T-cell (primary cell): ENCODE data around the gene FMO2. TPM values are rescaled to one million over a fixed set of nuclear protein-coding genes. Genes with fewer than 3 reads are reported as not detected.

Experiments
- ATAC-seq, 4 experiments: fragments of 200-7000 bp in 3 of 4; fragments of 150-1000 bp in 1 of 4; cut with Tn5 transposase; replicated peaks in 1 of 4; 1 replicate in 3 of 4; 2 replicates in 1 of 4; pipeline ENCODE4 v1.10.0; 2021; ENCODE audit warnings: moderate library complexity in 3 of 4, mild to moderate bottlenecking in 2 of 4, moderate number of reproducible peaks in 1 of 4
- CTCF ChIA-PET, 2 donors: fragments of 300-600 bp; sonication (Branson Sonifier 250); formaldehyde crosslinking; loops; one replicate each; lab custom pipeline; 2022; ENCODE audit warnings: antibody characterized with exemption in 2 of 2; lab: Charles Lee
- POLR2A ChIA-PET, 2 donors: fragments of 300-600 bp; sonication (Branson Sonifier 250); formaldehyde crosslinking; loops; one replicate each; lab custom pipeline; 2022; ENCODE audit warnings: antibody characterized with exemption in 2 of 2; lab: Charles Lee
- DNase-seq, 35 experiments: peaks; one replicate each; pipeline versions ENCODE4 v3.0.0 to v3.0.0-alpha.2; 2013 to 2023
- H3K27ac ChIP-seq: one replicate; pipeline ENCODE4 v1.5.1; 2013; ENCODE audit warnings: low read length
- H3K27me3 ChIP-seq, 2 experiments: replicated peaks in 1 of 2; 1 replicate in 1 of 2; 2 replicates in 1 of 2; pipeline versions ENCODE4 v1.6.1 to v1.7.0; 2013; ENCODE audit warnings: low read length in 1 of 2, mixed read lengths in 1 of 2; ENCODE audit not compliant: control insufficient read depth in 2 of 2, insufficient read depth in 2 of 2; ENCODE audit errors: extremely low read depth in 1 of 2
- H3K36me3 ChIP-seq, 2 donors: 1 replicate in 1 of 2; 2 replicates in 1 of 2; pipeline versions ENCODE4 v1.6.1 to v1.7.0; 2013; ENCODE audit warnings: low read length in 1 of 2; ENCODE audit not compliant: control insufficient read depth in 2 of 2, insufficient read depth in 1 of 2; ENCODE audit errors: extremely low read depth in 1 of 2
- H3K4me1 ChIP-seq, 2 experiments: 1 replicate in 1 of 2; 2 replicates in 1 of 2; pipeline versions ENCODE4 v1.6.1 to v1.7.0; 2013; ENCODE audit warnings: low read length in 2 of 2, mixed read lengths in 1 of 2; ENCODE audit not compliant: insufficient read depth in 2 of 2, control insufficient read depth in 1 of 2; ENCODE audit errors: extremely low read depth in 1 of 2
- H3K4me3 ChIP-seq, 2 donors: 1 replicate in 1 of 2; 2 replicates in 1 of 2; pipeline versions ENCODE4 v1.5.1 to v1.7.0; 2013; ENCODE audit warnings: mild to moderate bottlenecking in 2 of 2, low read length in 1 of 2, moderate library complexity in 1 of 2; ENCODE audit not compliant: control insufficient read depth in 1 of 2; ENCODE audit errors: extremely low read depth in 1 of 2
- H3K9me3 ChIP-seq: 2 replicates; pipeline ENCODE4 v1.7.0; 2013
- H3K27ac Mint-ChIP-seq, 2 donors: one replicate each; pipeline ENCODE4 v1.8.0; 2020 to 2021; ENCODE audit warnings: mild to moderate bottlenecking in 2 of 2, mixed read lengths in 2 of 2
- H3K27me3 Mint-ChIP-seq, 2 donors: one replicate each; pipeline ENCODE4 v1.8.0; 2021 to 2022; ENCODE audit warnings: mixed read lengths in 2 of 2
- H3K36me3 Mint-ChIP-seq: one replicate; pipeline ENCODE4 v1.8.0; 2021; ENCODE audit warnings: mixed read lengths
- H3K4me1 Mint-ChIP-seq, 3 donors: one replicate each; pipeline ENCODE4 v1.8.0; 2020 to 2022; ENCODE audit warnings: mixed read lengths in 3 of 3, mild to moderate bottlenecking in 1 of 3
- H3K4me3 Mint-ChIP-seq, 3 donors: one replicate each; pipeline ENCODE4 v1.8.0; 2020 to 2022; ENCODE audit warnings: mild to moderate bottlenecking in 3 of 3, mixed read lengths in 3 of 3, moderate library complexity in 3 of 3
- H3K9me3 Mint-ChIP-seq, 3 donors: one replicate each; pipeline ENCODE4 v1.8.0; 2020 to 2022; ENCODE audit warnings: mixed read lengths in 3 of 3
- WGBS: methylation state at CpG from one replicate; pipeline ENCODE4 v1.1.5; 2013; ENCODE audit warnings: missing lambda C conversion rate; ENCODE audit not compliant: insufficient coverage; 5-methylcytosine and 5-hydroxymethylcytosine counted together
- total RNA-seq, 35 experiments: library from RNA in 6 of 35; stranded (reverse) in 6 of 35; fragments of 120-200 nt in 1 of 35; gene quantifications; one replicate each; pipeline versions ENCODE4 v1.2.1 to v1.2.4 and lab custom pipeline; 2013 to 2026

FMO2 gene
- total RNA-seq, 5 donors from 2014 or later (not counting 1 experiment from before 2014, with no cell fraction given) = 0.38 to 0.82 (median 0.70) TPM; not detected in 2

DNA sequence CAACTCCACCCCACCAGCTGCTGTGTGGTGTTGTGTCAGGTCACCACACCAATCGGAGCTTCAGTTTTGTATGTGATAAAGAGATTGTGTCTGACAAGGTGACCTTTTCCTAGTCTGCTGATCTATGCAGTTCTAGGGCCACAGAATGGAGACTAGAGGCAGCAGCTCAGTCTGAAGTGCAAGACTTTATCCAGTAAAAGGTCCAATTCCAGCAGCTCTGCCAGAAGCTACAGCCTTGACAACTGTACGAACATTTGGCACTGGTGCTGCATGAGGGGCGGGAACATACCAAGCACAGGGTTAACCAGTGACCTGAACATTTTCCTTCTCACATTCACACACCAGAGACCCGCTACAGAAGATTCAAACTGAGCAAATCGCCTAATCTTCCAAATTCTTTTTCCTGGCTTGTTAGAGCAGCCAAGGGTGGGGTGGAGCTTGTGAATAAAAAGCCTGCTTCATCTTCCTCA, 72.5 kb downstream of the FMO2 start:
- Histone ChIP-seq H3K36me3 (no peaks in the 10 kb centered on the region), H3K4me3 (no peak overlapping the region), H3K27ac (no peak overlapping the region), H3K9me3 (no peaks in the 10 kb centered on the region), H3K4me1 (peaks cover 0 to under 1% of the 10 kb centered on the region in 2 experiments), H3K27me3 (peaks cover 2 to 23% of the 10 kb centered on the region in 2 experiments)
- no peak for DNase-seq
- H3K27ac Mint-ChIP-seq = no peak overlapping the region
- H3K27me3 Mint-ChIP-seq = peaks cover 26% of the 10 kb centered on the region in 2 donors
- WGBS = 86% methylated on average over 1 of the region's 5 CpGs
- ChIA-PET CTCF (no interaction called here), POLR2A (no interaction called here)
- H3K4me1 Mint-ChIP-seq = peaks cover 0 to 4% (median 1%) of the 10 kb centered on the region in 3 donors
- ATAC-seq = no peak
- no peaks in the 10 kb centered on the region for H3K36me3 Mint-ChIP-seq
- no peak overlapping the region for H3K4me3 Mint-ChIP-seq
- H3K9me3 Mint-ChIP-seq = no peaks in the 10 kb centered on the region

DNA sequence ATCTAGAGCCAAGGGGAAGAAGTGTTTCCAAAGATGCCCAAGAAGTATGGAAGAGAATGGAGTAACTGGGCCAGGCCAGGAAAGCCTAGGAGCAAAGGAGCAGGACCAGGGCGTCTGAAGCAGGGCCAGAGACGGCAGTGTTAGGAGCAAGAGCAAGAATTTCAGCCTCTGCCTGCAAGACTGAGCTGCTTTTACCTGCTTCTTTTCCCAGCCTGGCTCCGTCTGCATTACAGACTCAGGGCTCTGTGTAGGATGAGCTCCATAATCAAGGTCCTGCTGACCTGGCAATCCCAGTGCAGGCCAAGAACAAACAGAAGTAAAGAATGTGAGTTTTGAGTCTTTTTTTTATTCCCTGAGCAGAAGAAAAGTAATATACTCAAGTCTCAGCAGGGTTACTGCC, 73.3 kb downstream of the FMO2 start:
- H3K9me3 ChIP-seq = no peaks in the 10 kb centered on the region
- DNase-seq = no peak
- no peak overlapping the region for H3K4me3 Mint-ChIP-seq
- H3K36me3 ChIP-seq = no peaks in the 10 kb centered on the region
- POLR2A ChIA-PET = no interaction called here
- CTCF ChIA-PET = no interaction called here
- H3K36me3 Mint-ChIP-seq = no peaks in the 10 kb centered on the region
- peaks cover 19 to 20% of the 10 kb centered on the region in 2 donors for H3K27me3 Mint-ChIP-seq
- no peak for ATAC-seq
- peaks cover 2 to 19% of the 10 kb centered on the region in 2 experiments for H3K27me3 ChIP-seq
- H3K4me1 ChIP-seq = no peaks in the 10 kb centered on the region
- no peaks in the 10 kb centered on the region for H3K4me1 Mint-ChIP-seq
- H3K9me3 Mint-ChIP-seq = no peaks in the 10 kb centered on the region
- H3K4me3 ChIP-seq = no peak overlapping the region
- WGBS = 66% methylated on average over 2 of the region's 3 CpGs
- no peak overlapping the region for H3K27ac ChIP-seq
- H3K27ac Mint-ChIP-seq = no peak overlapping the region

DNA sequence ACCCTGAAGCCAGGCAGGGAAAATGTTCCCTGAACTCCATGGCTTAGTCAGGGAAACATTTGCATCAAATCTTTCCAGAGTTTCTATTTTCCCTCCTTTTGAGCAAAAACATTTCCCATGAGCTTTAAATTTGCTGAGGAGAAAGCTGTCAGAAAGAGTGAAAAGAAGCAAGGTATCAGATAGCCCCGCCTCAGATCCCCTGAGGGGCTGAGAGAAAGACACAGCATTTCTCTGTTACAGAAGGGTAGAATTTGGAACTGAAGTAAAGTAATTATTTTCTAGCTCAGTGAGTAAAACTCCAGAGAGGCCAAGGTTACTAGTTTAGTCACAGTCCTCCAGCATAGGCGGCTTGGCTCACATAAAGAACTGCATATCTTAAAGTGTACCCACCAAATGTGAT, 73.8 kb downstream of the FMO2 start:
- H3K36me3 Mint-ChIP-seq = no peaks in the 10 kb centered on the region
- 80% methylated on average over 1 of the region's 2 CpGs for WGBS
- DNase-seq = no peak
- ChIA-PET POLR2A (no interaction called here), CTCF (no interaction called here)
- no peaks in the 10 kb centered on the region for H3K36me3 ChIP-seq
- H3K4me3 ChIP-seq = no peak overlapping the region
- H3K27ac Mint-ChIP-seq = no peak overlapping the region
- peaks cover 2 to 17% of the 10 kb centered on the region in 2 experiments for H3K27me3 ChIP-seq
- no peaks in the 10 kb centered on the region for H3K9me3 ChIP-seq
- no peak for ATAC-seq
- no peaks in the 10 kb centered on the region for H3K4me1 ChIP-seq
- H3K4me3 Mint-ChIP-seq = no peak overlapping the region
- H3K27ac ChIP-seq = no peak overlapping the region
- no peaks in the 10 kb centered on the region for H3K9me3 Mint-ChIP-seq
- H3K4me1 Mint-ChIP-seq = no peaks in the 10 kb centered on the region
- H3K27me3 Mint-ChIP-seq = peaks cover 20 to 21% of the 10 kb centered on the region in 2 donors

Other genes starting within 250 kb of the FMO2 start
- not detected for gene MROH9, start 249.8 kb upstream of the FMO2 start, total RNA-seq
- gene FMO3, start 94.4 kb upstream of the FMO2 start, total RNA-seq = under 1 TPM in 1 of 5 donors, not detected in 4; 0.20 TPM
- not detected for gene FMO1, start 63.2 kb downstream of the FMO2 start, total RNA-seq
- 1 to 10 TPM; 2.0 to 3.7 (median 2.8) TPM for gene FMO4, start 128.9 kb downstream of the FMO2 start, total RNA-seq